GM23338 (cell line): ENCODE results near the gene HMGN4. TPM values are rescaled to one million over a fixed set of nuclear protein-coding genes. Genes with fewer than 3 reads are reported as not detected.

ENCODE experiments used
- ATAC-seq: fragments of 200-7000 bp; cut with Tn5 transposase; 3 replicates; pipeline ENCODE4 v1.9.1; 2020
- DNase-seq: peaks from one replicate; pipeline ENCODE4 v3.0.0-alpha.2; 2015; ENCODE audit warnings: low spot score
- H2AFZ ChIP-seq: fragments of 200-600 bp; sonication (generic); 2 replicates; pipeline ENCODE4 v1.8.0; 2016; ENCODE audit warnings: antibody characterized with exemption, mild to moderate bottlenecking, moderate library complexity
- H3F3A ChIP-seq: fragments of 200-600 bp; sonication (generic); replicated peaks from 2 replicates; pipeline ENCODE4 v1.8.0; 2017; ENCODE audit warnings: antibody characterized with exemption, mixed run types, low read depth
- H3K27ac ChIP-seq: fragments of 200-600 bp; sonication (generic); 2 replicates; pipeline ENCODE4 v1.6.1; 2016; ENCODE audit warnings: low read depth
- H3K27me3 ChIP-seq: fragments of 200-600 bp; sonication (generic); 2 replicates; pipeline ENCODE4 v1.8.0; 2016; ENCODE audit warnings: mild to moderate bottlenecking, mixed run types, moderate library complexity; ENCODE audit not compliant: insufficient read depth
- H3K36me3 ChIP-seq: fragments of 200-600 bp; sonication (generic); 2 replicates; pipeline ENCODE4 v1.8.0; 2016; ENCODE audit warnings: mild to moderate bottlenecking; ENCODE audit not compliant: insufficient read depth
- H3K4me1 ChIP-seq: fragments of 200-600 bp; sonication (generic); 2 replicates; pipeline ENCODE4 v1.8.0; 2016; ENCODE audit warnings: mild to moderate bottlenecking, moderate library complexity; ENCODE audit not compliant: insufficient read depth
- H3K4me2 ChIP-seq: fragments of 200-600 bp; sonication (generic); 2 replicates; pipeline ENCODE4 v1.7.1; 2017; ENCODE audit warnings: mixed run types
- H3K4me3 ChIP-seq: fragments of 200-600 bp; sonication (generic); 2 replicates; pipeline ENCODE4 v1.6.1; 2016; ENCODE audit warnings: mixed run types
- H3K79me2 ChIP-seq: fragments of 200-600 bp; sonication (generic); replicated peaks from 2 replicates; pipeline ENCODE4 v1.8.0; 2017; ENCODE audit warnings: mild to moderate bottlenecking; ENCODE audit not compliant: insufficient read depth
- H3K9me2 ChIP-seq: fragments of 200-600 bp; sonication (generic); 2 replicates; pipeline ENCODE4 v1.8.0; 2017; ENCODE audit not compliant: insufficient read depth
- H4K20me1 ChIP-seq: fragments of 200-600 bp; sonication (generic); replicated peaks from 2 replicates; pipeline ENCODE4 v1.8.0; 2017; ENCODE audit warnings: mild to moderate bottlenecking; ENCODE audit not compliant: insufficient read depth
- H3K27ac Mint-ChIP-seq: 2 replicates; pipeline ENCODE4 v1.8.0; 2020; ENCODE audit warnings: inconsistent platforms, mild to moderate bottlenecking, moderate library complexity, mixed read lengths
- H3K27me3 Mint-ChIP-seq: 3 replicates; pipeline ENCODE4 v1.8.0; 2022; ENCODE audit warnings: low read depth, mild to moderate bottlenecking, moderate library complexity, mixed read lengths, inconsistent platforms; ENCODE audit not compliant: insufficient read depth, poor library complexity
- H3K36me3 Mint-ChIP-seq: 3 replicates; pipeline ENCODE4 v1.8.0; 2021; ENCODE audit warnings: low read depth, mild to moderate bottlenecking, inconsistent platforms, moderate library complexity, mixed read lengths
- H3K4me1 Mint-ChIP-seq: 3 replicates; pipeline ENCODE4 v1.8.0; 2020; ENCODE audit warnings: mild to moderate bottlenecking, inconsistent platforms, mixed read lengths
- H3K4me3 Mint-ChIP-seq: 3 replicates; pipeline ENCODE4 v1.8.0; 2021; ENCODE audit warnings: moderate library complexity, mild to moderate bottlenecking, inconsistent platforms, mixed read lengths
- H3K9me3 Mint-ChIP-seq: 3 replicates; pipeline ENCODE4 v1.8.0; 2020; ENCODE audit warnings: moderate library complexity, mild to moderate bottlenecking, inconsistent platforms, mixed read lengths
- ETS1 ChIP-seq: IDR thresholded peaks from 2 replicates; pipeline ENCODE4 v1.6.1; 2016; ENCODE audit warnings: antibody characterized with exemption
- NANOG ChIP-seq: IDR thresholded peaks from 2 replicates; pipeline ENCODE4 v1.6.1; 2016; ENCODE audit warnings: antibody characterized with exemption, borderline replicate concordance
- STAT1 ChIP-seq: IDR thresholded peaks from one replicate; pipeline ENCODE4 v1.6.1; 2016; ENCODE audit warnings: antibody characterized with exemption; ENCODE audit not compliant: unreplicated experiment
- polyA plus RNA-seq: library from polyadenylated mRNA; unstranded; fragments of >200 nt; fragmentation: Nextera tagmentation; extraction: Ambion mirVana; gene quantifications from 2 replicates; pipeline ENCODE4 v1.2.1, GENCODE V29; 2016
- total RNA-seq: library from RNA; depleted of rRNA; stranded (reverse); fragments of >200 nt; shearing (Covaris generic); gene quantifications from 2 replicates; pipeline ENCODE4 v1.2.3, GENCODE V29; 2014
- TF ChIP-seq, protein P1 (sequence below): IDR thresholded peaks from one replicate; pipeline ENCODE4 v1.6.1; 2018; ENCODE audit warnings: antibody characterized with exemption; ENCODE audit not compliant: unreplicated experiment
- TF ChIP-seq, protein P2 (sequence below), 2 experiments: fragments of 200-600 bp in 1 of 2; sonication (generic) in 1 of 2; conservative IDR thresholded peaks; 2 replicates each; pipeline versions ENCODE4 v1.5.1 to v1.6.1; 2016 to 2017; ENCODE audit warnings: antibody characterized with exemption in 2 of 2, low read depth in 2 of 2, mild to moderate bottlenecking in 2 of 2, moderate library complexity in 1 of 2

Gene HMGN4
- total and polyA plus RNA-seq, 2 experiments from 2014 or later = 35.3 to 91.4 TPM

DNA sequence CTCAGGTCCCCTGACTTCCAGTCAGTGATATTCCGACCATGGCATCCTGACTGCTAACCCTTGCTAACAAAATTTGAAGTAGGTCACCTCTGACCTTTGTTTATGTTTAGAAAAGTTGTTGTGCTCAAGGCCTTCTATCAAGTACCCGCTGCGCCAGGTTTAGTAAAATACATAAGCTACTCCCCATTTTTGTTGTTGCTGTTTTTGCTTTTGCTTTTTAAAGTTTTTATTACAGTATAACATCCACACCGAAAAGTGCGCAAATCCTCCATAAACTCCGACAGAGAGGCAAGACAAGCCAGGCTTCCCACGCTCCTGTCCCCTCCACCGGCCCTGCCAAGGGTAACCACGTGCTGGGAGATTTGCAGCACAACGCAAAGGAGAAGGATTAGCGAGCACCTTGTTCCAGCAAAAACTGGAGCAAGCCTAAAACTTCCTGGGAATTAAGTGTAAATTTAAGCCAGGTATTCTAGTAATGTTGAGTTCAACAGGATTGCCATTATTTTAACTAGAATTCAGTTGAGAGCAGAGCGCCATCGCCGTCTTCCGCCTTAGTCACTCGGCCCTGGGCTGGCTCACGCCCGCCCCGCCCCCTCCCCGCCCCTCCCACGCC, 17.8 kb upstream of the HMGN4 start:
- H3K4me1 Mint-ChIP-seq = peaks cover 23% of the 10 kb centered on the region

More for the DNA sequence above, 17.8 kb upstream of the HMGN4 start:
- H3K4me1 ChIP-seq = peaks cover 17% of the 10 kb centered on the region; the same call in 1 of the 2 replicates
- Mint-ChIP-seq H3K4me3 (peak overlapping the region; percentile 71), H3K9me3 (peaks cover 4% of the 10 kb centered on the region; the same call in 2 of the 3 replicates), H3K36me3 (peaks cover 4% of the 10 kb centered on the region), H3K27ac (peak overlapping the region; percentile 94), H3K27me3 (peaks cover 8% of the 10 kb centered on the region)
- H3F3A ChIP-seq = 0 out of 2 replicates have a peak, but pooled peaks cover 3% of the 10 kb centered on the region
- ATAC-seq (peak; percentile 16), DNase-seq (no peak)
- H3K27ac ChIP-seq = peak overlapping the region; percentile 85
- TF ChIP-seq ETS1 (no peak), STAT1 (no peak), NANOG (no peak)
- TF ChIP-seq, protein P1, sequence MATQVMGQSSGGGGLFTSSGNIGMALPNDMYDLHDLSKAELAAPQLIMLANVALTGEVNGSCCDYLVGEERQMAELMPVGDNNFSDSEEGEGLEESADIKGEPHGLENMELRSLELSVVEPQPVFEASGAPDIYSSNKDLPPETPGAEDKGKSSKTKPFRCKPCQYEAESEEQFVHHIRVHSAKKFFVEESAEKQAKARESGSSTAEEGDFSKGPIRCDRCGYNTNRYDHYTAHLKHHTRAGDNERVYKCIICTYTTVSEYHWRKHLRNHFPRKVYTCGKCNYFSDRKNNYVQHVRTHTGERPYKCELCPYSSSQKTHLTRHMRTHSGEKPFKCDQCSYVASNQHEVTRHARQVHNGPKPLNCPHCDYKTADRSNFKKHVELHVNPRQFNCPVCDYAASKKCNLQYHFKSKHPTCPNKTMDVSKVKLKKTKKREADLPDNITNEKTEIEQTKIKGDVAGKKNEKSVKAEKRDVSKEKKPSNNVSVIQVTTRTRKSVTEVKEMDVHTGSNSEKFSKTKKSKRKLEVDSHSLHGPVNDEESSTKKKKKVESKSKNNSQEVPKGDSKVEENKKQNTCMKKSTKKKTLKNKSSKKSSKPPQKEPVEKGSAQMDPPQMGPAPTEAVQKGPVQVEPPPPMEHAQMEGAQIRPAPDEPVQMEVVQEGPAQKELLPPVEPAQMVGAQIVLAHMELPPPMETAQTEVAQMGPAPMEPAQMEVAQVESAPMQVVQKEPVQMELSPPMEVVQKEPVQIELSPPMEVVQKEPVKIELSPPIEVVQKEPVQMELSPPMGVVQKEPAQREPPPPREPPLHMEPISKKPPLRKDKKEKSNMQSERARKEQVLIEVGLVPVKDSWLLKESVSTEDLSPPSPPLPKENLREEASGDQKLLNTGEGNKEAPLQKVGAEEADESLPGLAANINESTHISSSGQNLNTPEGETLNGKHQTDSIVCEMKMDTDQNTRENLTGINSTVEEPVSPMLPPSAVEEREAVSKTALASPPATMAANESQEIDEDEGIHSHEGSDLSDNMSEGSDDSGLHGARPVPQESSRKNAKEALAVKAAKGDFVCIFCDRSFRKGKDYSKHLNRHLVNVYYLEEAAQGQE = no peak
- TF ChIP-seq, protein P2, sequence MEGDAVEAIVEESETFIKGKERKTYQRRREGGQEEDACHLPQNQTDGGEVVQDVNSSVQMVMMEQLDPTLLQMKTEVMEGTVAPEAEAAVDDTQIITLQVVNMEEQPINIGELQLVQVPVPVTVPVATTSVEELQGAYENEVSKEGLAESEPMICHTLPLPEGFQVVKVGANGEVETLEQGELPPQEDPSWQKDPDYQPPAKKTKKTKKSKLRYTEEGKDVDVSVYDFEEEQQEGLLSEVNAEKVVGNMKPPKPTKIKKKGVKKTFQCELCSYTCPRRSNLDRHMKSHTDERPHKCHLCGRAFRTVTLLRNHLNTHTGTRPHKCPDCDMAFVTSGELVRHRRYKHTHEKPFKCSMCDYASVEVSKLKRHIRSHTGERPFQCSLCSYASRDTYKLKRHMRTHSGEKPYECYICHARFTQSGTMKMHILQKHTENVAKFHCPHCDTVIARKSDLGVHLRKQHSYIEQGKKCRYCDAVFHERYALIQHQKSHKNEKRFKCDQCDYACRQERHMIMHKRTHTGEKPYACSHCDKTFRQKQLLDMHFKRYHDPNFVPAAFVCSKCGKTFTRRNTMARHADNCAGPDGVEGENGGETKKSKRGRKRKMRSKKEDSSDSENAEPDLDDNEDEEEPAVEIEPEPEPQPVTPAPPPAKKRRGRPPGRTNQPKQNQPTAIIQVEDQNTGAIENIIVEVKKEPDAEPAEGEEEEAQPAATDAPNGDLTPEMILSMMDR (conservative IDR thresholded peaks at IDR 0.05; ENCODE audit: low read depth in 2 of 2) = no peak
- H3K79me2 ChIP-seq = peaks cover 5% of the 10 kb centered on the region; the same call in 1 of the 2 replicates
- H3K9me2 ChIP-seq = no peaks in the 10 kb centered on the region
- no peaks in the 10 kb centered on the region for H3K27me3 ChIP-seq
- peak overlapping the region; percentile 13; the same call in 1 of the 2 replicates for H2AFZ ChIP-seq
- H3K4me2 ChIP-seq = peak overlapping the region; percentile 76
- no peaks in the 10 kb centered on the region for H4K20me1 ChIP-seq
- peak overlapping the region; percentile 52 for H3K4me3 ChIP-seq
- H3K36me3 ChIP-seq = no peaks in the 10 kb centered on the region
